H54 (cell line): ENCODE results near the gene PDE6G.
"Not testable (repeated sequence)": the region's sequence is repeated elsewhere in the genome, so short reads cannot be mapped to it uniquely, and the experiment has no call there.

Experiments used
- DNase-seq: peaks from one replicate; pipeline ENCODE4 v3.0.0; 2011; ENCODE audit warnings: low spot score, mixed read lengths; ENCODE audit not compliant: insufficient read length
- FAIRE-seq: peaks from 3 replicates; lab custom pipeline; 2011; peaks lifted over from hg19 to GRCh38; lab: Jason Lieb, UNC
- POLR2A ChIP-seq: IDR thresholded peaks from 2 replicates; pipeline ENCODE4 v1.6.1; 2011; ENCODE audit warnings: low read depth, mild to moderate bottlenecking, low read length

Gene PDE6G

DNA sequence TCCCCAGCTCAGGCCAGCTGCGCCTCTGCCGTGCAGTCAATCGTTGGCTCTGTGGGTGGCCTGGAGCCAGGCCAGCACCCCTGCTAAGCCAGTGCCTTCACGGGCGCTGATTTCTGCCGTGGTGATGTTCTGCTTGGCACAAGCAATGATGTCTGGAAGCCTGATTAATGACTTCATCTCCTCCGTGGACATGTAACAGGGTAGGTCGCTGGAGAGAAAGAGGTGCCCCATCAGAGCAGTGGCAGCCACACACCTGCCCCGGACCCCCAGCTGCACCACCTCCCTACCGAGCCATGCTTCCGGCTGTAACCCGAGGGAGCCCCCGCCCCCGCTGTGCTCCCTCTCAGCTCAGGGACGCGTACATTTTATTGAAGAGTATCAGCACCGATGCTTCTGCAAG lies 25.3 kb upstream of the PDE6G start:
- FAIRE-seq (no peak), DNase-seq (no peak)
- no peak for TF ChIP-seq POLR2A

- TF ChIP-seq POLR2A = no peak
- no peak for FAIRE-seq
Observed at GRCh38 chr17:81680150-81680549, 23.8 kb upstream of the PDE6G start.

DNA sequence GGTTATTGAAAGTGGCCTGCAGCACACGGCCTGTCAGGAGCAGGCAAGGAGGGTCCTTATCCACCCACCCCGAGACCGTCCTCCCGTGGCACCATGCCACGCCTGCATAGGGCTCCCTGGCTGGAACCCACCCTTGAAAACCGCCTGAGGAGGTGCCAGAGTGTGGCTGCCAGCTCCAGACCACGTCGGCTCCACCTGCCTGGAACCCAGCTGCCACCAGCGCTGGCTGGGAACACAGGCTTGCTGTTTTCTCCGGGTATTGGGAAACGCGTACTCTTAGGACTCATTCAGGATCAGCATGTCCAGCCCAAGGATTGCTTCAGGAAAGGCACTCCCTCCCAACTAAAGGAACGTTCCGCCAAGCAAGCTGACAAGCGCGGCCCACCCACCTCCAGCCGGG lies 20.6 kb upstream of the PDE6G start:
- no peak for TF ChIP-seq POLR2A
- no peak for DNase-seq
- FAIRE-seq = no peak

More at GRCh38 chr17:81680150-81680549, 23.8 kb upstream of the PDE6G start:
- DNase-seq = no peak

GRCh38 chr17:81675515-81676221 lies 19.3 kb upstream of the PDE6G start:
- not testable (repeated sequence) for FAIRE-seq, DNase-seq

- no peak for DNase-seq
- no peak for TF ChIP-seq POLR2A
- FAIRE-seq = no peak
Observed at GRCh38 chr17:81673561-81674258, 17.4 kb upstream of the PDE6G start.

- TF ChIP-seq POLR2A = no peak
- FAIRE-seq = no peak
- no peak for DNase-seq
Observed at GRCh38 chr17:81672954-81673353, 16.6 kb upstream of the PDE6G start.

DNA sequence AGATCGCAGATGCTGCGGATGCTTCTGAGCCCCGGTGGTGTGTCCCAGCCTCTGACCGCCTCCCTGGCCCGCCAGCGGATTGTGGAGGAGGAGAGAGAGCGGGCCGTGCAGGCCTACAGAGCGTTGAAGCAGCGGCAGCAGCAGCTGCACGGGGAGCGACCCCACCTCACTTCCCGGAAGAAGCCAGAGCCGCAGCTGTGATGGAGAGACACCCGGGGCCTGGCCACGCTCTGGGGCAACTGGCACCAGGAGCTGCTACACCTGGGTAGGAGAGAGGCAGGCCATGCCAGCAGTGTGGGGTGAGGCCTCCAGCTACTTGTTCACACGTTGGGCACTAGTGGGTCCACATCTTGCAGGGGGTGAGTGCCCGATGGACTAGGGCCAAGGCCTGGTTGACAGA lies 16.2 kb upstream of the PDE6G start:
- no peak for FAIRE-seq
- no peak for DNase-seq
- no peak for TF ChIP-seq POLR2A

DNA sequence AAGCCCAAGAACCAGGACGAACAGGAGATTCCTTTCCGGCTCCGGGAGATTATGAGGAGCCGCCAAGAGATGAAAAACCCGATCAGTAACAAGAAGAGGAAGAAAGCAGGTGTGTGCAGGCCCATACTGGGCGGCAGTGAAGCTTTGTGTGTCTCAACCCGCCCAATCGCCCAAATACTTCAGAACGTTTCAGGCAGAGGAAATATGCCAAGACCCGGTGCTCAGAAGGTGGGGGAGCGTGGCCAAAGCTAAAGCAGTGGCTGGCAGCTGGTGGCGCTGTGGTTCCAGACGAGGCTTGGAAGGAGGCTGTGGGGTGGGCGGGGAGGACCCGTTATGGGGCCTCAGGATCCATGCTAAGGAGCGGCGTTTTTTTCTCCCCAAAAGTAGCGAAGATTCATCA lies 11.4 kb upstream of the PDE6G start:
- no peak for TF ChIP-seq POLR2A
- FAIRE-seq (no peak), DNase-seq (no peak)

DNA sequence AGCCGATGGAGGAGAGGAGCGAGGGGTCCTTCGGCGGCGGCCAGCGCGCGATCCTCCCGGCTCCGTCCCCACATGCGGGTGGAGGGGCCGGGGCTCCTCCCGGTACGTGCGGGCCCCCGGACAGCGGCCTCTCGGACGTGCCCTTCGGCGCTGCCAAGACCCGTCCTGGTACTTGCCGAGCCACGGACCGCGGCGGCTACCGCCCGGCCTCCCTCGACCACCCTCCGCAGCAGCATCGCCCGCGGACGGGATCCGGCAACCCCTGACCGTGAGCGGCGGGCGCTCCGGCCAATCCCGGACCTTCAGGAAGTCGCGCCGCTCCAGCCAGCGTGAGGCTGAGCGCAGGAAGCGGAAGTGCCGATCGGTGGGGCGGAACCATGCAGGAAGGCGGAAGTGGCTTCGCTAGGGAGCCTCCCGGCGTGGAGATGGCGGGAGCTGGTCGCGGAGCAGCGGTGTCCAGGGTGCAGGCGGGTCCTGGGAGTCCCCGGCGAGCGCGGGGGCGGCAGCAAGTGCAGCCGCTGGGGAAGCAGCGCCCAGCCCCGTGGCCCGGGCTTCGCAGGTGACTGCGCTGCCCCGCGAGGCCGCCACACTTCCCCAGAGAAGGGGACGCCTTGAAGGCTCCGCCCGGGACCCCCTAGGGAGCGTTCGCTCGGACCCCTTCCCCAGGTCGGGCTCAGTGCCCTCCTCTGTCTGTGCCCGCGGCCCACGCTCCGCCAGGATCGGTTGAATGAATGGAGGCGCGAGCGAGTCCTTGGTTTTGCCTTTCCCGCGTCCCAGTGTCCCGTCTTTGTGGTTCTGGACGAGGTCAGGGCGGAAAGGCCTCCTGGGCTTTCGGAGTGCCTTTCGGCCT lies 10.2 kb upstream of the PDE6G start, which contains the start of the genes CCDC137 and OXLD1:
Gene CCDC137 (plus strand): TSS at position 396 of the 850 bp plus-strand sequence. CDS start 30 bp downstream, at position 426.
Gene OXLD1 (minus strand): TSS at position 264 of the 850 bp plus-strand sequence. CDS start 28 bp downstream, at position 236.
- peak; percentile 96 for DNase-seq
- no peak for FAIRE-seq
- peak; percentile 95 for TF ChIP-seq POLR2A

DNA sequence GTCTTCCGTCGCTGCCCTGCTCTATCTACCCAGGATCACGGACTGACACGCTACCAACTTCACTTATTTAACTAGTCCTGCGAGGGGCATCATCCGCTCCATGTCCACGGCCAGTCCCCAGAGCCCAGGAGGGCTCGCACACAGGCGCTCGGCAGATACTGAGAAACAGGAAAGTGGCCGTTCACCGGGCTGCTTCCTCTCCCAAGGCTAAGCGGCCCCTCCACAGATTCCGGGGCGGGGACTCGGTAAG lies 9.7 kb upstream of the PDE6G start:
- FAIRE-seq (no peak), DNase-seq (no peak)
- TF ChIP-seq POLR2A = no peak

DNA sequence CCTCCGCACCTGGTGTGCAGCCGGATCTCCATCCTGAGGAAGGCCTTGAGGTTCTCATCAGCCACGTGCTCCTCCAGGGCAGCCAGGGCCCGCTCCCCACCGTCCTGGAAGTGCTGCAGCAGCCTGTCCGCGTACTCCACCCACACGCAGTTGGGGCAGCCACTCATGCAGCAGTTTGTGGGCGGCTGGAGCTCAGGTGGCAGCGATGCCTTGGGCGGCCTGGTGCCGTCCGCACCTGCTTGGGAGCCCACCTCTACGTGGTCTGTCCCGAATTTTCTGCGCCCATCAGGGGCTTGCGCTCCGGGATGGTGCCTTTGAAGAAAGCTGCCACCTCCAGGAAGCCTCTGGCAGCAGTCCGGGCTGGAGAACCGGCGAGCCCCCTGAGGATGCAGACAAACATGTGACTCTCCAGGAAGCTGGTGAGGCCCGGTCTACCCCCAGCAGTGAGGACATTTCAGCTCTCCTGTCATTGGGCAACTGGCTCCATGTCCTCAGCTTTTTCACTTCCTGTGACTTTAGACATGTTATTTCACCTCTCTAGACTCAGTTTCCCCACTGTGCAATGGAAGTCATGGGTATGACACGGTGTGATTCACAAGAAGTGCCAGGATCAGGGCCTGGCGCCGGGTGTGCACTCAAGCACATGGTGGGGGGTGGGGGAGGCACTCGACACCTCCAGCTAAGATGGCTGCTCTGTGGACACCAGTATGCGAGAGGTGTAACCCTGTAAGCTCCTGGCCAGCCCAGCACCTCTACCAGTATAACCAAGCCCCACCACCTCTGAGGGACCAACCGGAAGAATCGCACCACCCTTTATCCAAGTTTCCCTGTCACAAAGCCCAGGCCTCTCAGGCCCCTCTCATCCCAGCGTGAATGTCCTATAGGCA lies 9.1 kb upstream of the PDE6G start:
- DNase-seq (no peak), FAIRE-seq (no peak)
- TF ChIP-seq POLR2A = 0 out of 2 replicates have a peak, but pooled peaks have one; percentile 5

- TF ChIP-seq POLR2A = no peak
- DNase-seq (no peak), FAIRE-seq (no peak)
Observed at GRCh38 chr17:81664051-81664470, 7.7 kb upstream of the PDE6G start.

GRCh38 chr17:81662002-81662401 lies 5.7 kb upstream of the PDE6G start:
- FAIRE-seq (no peak), DNase-seq (no peak)
- no peak for TF ChIP-seq POLR2A
